HepG2 (cell line): Measurements from ENCODE around the gene WDR62. TPM values are rescaled to one million over a fixed set of nuclear protein-coding genes. Genes with fewer than 3 reads are reported as not detected.
A peak's percentile ranks its signal among the peaks of the same experiment; 100 is the strongest.

Experiments
- ARNT ChIP-seq: fragments of 450-650 bp; IDR thresholded peaks from 2 replicates; pipeline ENCODE4 v1.6.1; 2017
- BCL3 ChIP-seq: sonication (generic); formaldehyde crosslinking; IDR thresholded peaks from 2 replicates; pipeline ENCODE4 v1.5.1; 2020; ENCODE audit warnings: mild to moderate bottlenecking, missing genetic modification reagents, moderate library complexity
- BHLHE40 ChIP-seq: IDR thresholded peaks from 2 replicates; pipeline ENCODE4 v1.6.1; 2011; ENCODE audit warnings: low read length, improper control_type of control experiment
- CCAR2 ChIP-seq: fragments of 200-400 bp; formaldehyde crosslinking; optimal IDR thresholded peaks from 2 replicates; pipeline ENCODE3; 2018; ENCODE audit warnings: low read depth, mild to moderate bottlenecking, low read length, moderate library complexity
- DBP ChIP-seq: sonication (generic); formaldehyde crosslinking; IDR thresholded peaks from 2 replicates; pipeline ENCODE4 v1.4.0; 2020; ENCODE audit warnings: missing genetic modification reagents; ENCODE audit errors: not compliant biosample characterization
- ELK4 ChIP-seq: sonication (generic); formaldehyde crosslinking; IDR thresholded peaks from 2 replicates; pipeline ENCODE4 v1.9.0; 2021; ENCODE audit warnings: missing genetic modification reagents, borderline replicate concordance
- ETV5 ChIP-seq: IDR thresholded peaks from 2 replicates; pipeline ENCODE4 v1.6.1; 2018; ENCODE audit warnings: missing biosample characterization, missing genetic modification reagents, inconsistent platforms, borderline replicate concordance
- FOXA3 ChIP-seq: IDR thresholded peaks from 2 replicates; pipeline ENCODE4 v1.6.1; 2016; ENCODE audit warnings: missing genetic modification reagents, missing compliant biosample characterization
- HBP1 ChIP-seq: IDR thresholded peaks from 2 replicates; pipeline ENCODE4 v1.6.1; 2016; ENCODE audit warnings: low read depth, control low read depth
- HDAC1 ChIP-seq: sonication (generic); formaldehyde crosslinking; IDR thresholded peaks from 2 replicates; pipeline ENCODE4 v1.5.1; 2020; ENCODE audit warnings: mild to moderate bottlenecking, missing genetic modification reagents
- HDAC2 ChIP-seq: sonication (generic); formaldehyde crosslinking; IDR thresholded peaks from 2 replicates; pipeline ENCODE4 v1.4.0; 2020; ENCODE audit warnings: missing genetic modification reagents
- HDAC6 ChIP-seq: fragments of 200-600 bp; sonication (generic); IDR thresholded peaks from 2 replicates; pipeline ENCODE4 v1.7.0; 2017; ENCODE audit warnings: mild to moderate bottlenecking, antibody characterized with exemption, low read length, low read depth
- IKZF4 ChIP-seq: sonication (generic); formaldehyde crosslinking; IDR thresholded peaks from 2 replicates; pipeline ENCODE4 v1.5.1; 2020; ENCODE audit warnings: borderline replicate concordance, mild to moderate bottlenecking, low read depth, missing genetic modification reagents; ENCODE audit errors: not compliant biosample characterization
- KLF12 ChIP-seq: sonication (generic); formaldehyde crosslinking; IDR thresholded peaks from 2 replicates; pipeline ENCODE4 v1.4.0; 2020; ENCODE audit warnings: missing genetic modification reagents, borderline replicate concordance
- MIXL1 ChIP-seq: IDR thresholded peaks from 2 replicates; pipeline ENCODE4 v1.6.1; 2016
- SSRP1 ChIP-seq: IDR thresholded peaks from 2 replicates; pipeline ENCODE4 v1.6.1; 2016; ENCODE audit warnings: control low read depth
- TBX2 ChIP-seq: sonication (generic); formaldehyde crosslinking; IDR thresholded peaks from 2 replicates; pipeline ENCODE4 v1.5.0; 2020; ENCODE audit warnings: missing genetic modification reagents, mild to moderate bottlenecking, borderline replicate concordance
- ZBTB4 ChIP-seq: sonication (generic); formaldehyde crosslinking; IDR thresholded peaks from 2 replicates; pipeline ENCODE4 v1.4.0; 2020; ENCODE audit warnings: missing genetic modification reagents, mild to moderate bottlenecking, borderline replicate concordance
- ZNF274 ChIP-seq: sonication (generic); formaldehyde crosslinking; IDR thresholded peaks from 2 replicates; pipeline ENCODE4 v1.5.1; 2020; ENCODE audit warnings: mild to moderate bottlenecking, missing genetic modification reagents
- ZNF776 ChIP-seq: sonication (generic); formaldehyde crosslinking; IDR thresholded peaks from 2 replicates; pipeline ENCODE4 v1.4.0; 2020; ENCODE audit warnings: mild to moderate bottlenecking, missing genetic modification reagents
- polyA plus RNA-seq, 8 experiments: library from polyadenylated mRNA; depleted of rRNA in 3 of 8; stranded (reverse) in 7 of 8; unstranded in 1 of 8; fragments of >200 nt; fragmentation: Illumina TruSeq in 4 of 8; extraction: Trizol in 4 of 8; gene quantifications; 2 replicates each; pipeline versions ENCODE4 v1.2.1 to v1.2.3, GENCODE V29; 2011 to 2016; ENCODE audit warnings: low read depth in 4 of 8, missing spikeins in 1 of 8, mixed read lengths in 1 of 8; ENCODE audit not compliant: insufficient read depth in 1 of 8
- total RNA-seq, 5 experiments: library from RNA; depleted of rRNA; stranded (reverse); fragments of >200 nt; fragmentation: Illumina TruSeq; extraction: Trizol; gene quantifications; 2 replicates each; pipeline ENCODE4 v1.2.3, GENCODE V29; 2016; ENCODE audit warnings: low read depth in 1 of 5

WDR62 gene
- total and polyA plus RNA-seq, 2 of the 13 experiments (the other 11 are each of a cell fraction or from before 2014, with no cell fraction given), result 5.8 to 12.5 TPM

GRCh38 chr19:36113894-36114720 lies 59.4 kb downstream of the WDR62 start (continued):
- TF ChIP-seq HBP1 (CRISPR knock-in tag), result no peak
- no peak for TF ChIP-seq HDAC6
- TF ChIP-seq HDAC2 (CRISPR knock-in tag), result no peak
- no peak for TF ChIP-seq MIXL1
- no peak for TF ChIP-seq BCL3
- TF ChIP-seq ETV5, result 0 out of 2 replicates have a peak, but pooled peaks have one; percentile 13
- no peak for TF ChIP-seq SSRP1 (CRISPR knock-in tag)
- no peak for TF ChIP-seq ZBTB4 (CRISPR knock-in tag)
- no peak for TF ChIP-seq BHLHE40
- no peak for TF ChIP-seq IKZF4 (CRISPR knock-in tag)
- no peak for TF ChIP-seq ELK4 (CRISPR knock-in tag)
- TF ChIP-seq KLF12 (CRISPR knock-in tag), result no peak
- TF ChIP-seq ARNT, result no peak
- no peak for TF ChIP-seq DBP (CRISPR knock-in tag)
- 0 out of 2 replicates have a peak, but pooled peaks have one; percentile 8 for TF ChIP-seq FOXA3
- no peak for TF ChIP-seq HDAC1 (CRISPR knock-in tag)
- TF ChIP-seq ZNF776 (CRISPR knock-in tag), result no peak
- no peak for TF ChIP-seq CCAR2
- TF ChIP-seq ZNF274 (CRISPR knock-in tag), result no peak
- no peak for TF ChIP-seq TBX2 (CRISPR knock-in tag)
